OCI-LY3 (cell line): ENCODE results near the gene ZNF516.
A peak's percentile ranks its signal among the peaks of the same experiment; 100 is the strongest.

Source experiments
- H2AFZ ChIP-seq: fragments of 200-600, 300-600 bp; shearing (Covaris generic); 2 replicates; pipeline ENCODE4 v1.6.0; 2014; ENCODE audit warnings: antibody characterized with exemption, low read depth, low read length
- H3K27ac ChIP-seq: fragments of 200-600, 300-600 bp; sonication (generic); 2 replicates; pipeline ENCODE4 v1.5.1; 2014; ENCODE audit warnings: mild to moderate bottlenecking, low read length, moderate library complexity, mixed read lengths
- H3K27me3 ChIP-seq: fragments of 200-600, 300-600 bp; sonication (generic); 2 replicates; pipeline ENCODE4 v1.6.1; 2014; ENCODE audit warnings: low read depth, low read length, mixed read lengths
- H3K36me3 ChIP-seq: fragments of 200-600, 300-600 bp; sonication (generic); replicated peaks from 2 replicates; pipeline ENCODE3; 2014; ENCODE audit warnings: low read depth, low read length, mixed read lengths
- H3K4me1 ChIP-seq: fragments of 300-600, 200-600 bp; sonication (generic); 2 replicates; pipeline ENCODE4 v1.6.1; 2014; ENCODE audit warnings: low read length, mixed read lengths
- H3K4me2 ChIP-seq: fragments of 200-600, 300-600 bp; sonication (generic); 2 replicates; pipeline ENCODE4 v1.6.1; 2014; ENCODE audit warnings: low read length, mixed read lengths
- H3K4me3 ChIP-seq: fragments of 300-600, 200-600 bp; sonication (generic); 2 replicates; pipeline ENCODE4 v1.5.1; 2014; ENCODE audit warnings: antibody characterized with exemption, mild to moderate bottlenecking, low read length, moderate library complexity
- H3K79me2 ChIP-seq: fragments of 300-600, 200-600 bp; shearing (Covaris generic); 2 replicates; pipeline ENCODE4 v1.6.1; 2014; ENCODE audit warnings: mild to moderate bottlenecking, low read length, mixed read lengths
- H3K9ac ChIP-seq: fragments of 300-600, 200-600 bp; shearing (Covaris generic); 2 replicates; pipeline ENCODE4 v1.6.0; 2014; ENCODE audit warnings: mild to moderate bottlenecking, low read length, moderate library complexity
- H3K9me3 ChIP-seq: fragments of 200-600, 300-600 bp; shearing (Covaris generic); 2 replicates; pipeline ENCODE4 v1.6.1; 2014; ENCODE audit warnings: low read length, mixed read lengths; ENCODE audit not compliant: insufficient read depth
- H4K20me1 ChIP-seq: fragments of 200-600, 300-600 bp; sonication (generic); 2 replicates; pipeline ENCODE4 v1.6.1; 2016; ENCODE audit warnings: low read length, mixed read lengths; ENCODE audit not compliant: insufficient read depth
- CTCF ChIP-seq: fragments of 200-600, 300-600 bp; sonication (generic); IDR thresholded peaks from 2 replicates; pipeline ENCODE4 v1.5.1; 2014; ENCODE audit warnings: antibody characterized with exemption, low read length, low read depth
- EZH2phosphoT487 ChIP-seq: fragments of 200-600 bp; shearing (Covaris generic); IDR thresholded peaks from 2 replicates; pipeline ENCODE4 v1.6.1; 2018; ENCODE audit warnings: antibody characterized with exemption, mixed run types, low read depth

Gene ZNF516

DNA sequence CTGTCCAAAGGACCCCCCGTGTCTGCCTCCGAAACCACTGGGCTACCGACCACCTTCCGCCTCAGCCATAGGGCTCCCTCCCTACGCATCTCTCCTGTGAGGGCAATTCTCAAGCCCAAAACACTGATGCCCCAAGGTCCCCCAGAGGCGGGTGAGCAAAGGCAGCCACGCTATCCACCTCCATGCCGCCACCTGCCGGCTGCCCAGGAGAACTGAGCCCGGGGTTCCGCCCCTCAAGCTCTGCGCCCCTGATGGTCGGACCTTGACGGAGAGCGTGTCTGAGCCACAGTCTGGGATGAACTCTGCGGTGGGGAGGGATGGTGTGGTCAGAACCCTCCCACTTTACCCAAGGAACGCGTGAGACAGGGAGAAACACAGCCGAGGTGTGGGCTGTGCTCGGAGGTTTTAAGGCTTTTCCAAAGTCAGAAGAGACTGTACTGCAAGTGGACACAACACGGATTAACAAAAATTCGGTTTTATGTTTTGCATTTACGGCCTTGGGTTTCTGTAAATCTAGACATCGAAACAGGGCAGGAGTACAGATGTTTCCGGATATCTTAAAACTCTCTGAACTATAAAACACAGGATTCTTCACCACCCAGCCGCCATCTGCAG, 114.1 kb downstream of the ZNF516 start:
- no peak for TF ChIP-seq EZH2phosphoT487
- TF ChIP-seq CTCF: peak; percentile 66
- Histone ChIP-seq H4K20me1 (no peaks in the 10 kb centered on the region), H3K9ac (no peak overlapping the region), H3K36me3 (no peaks in the 10 kb centered on the region), H3K27ac (no peak overlapping the region), H2AFZ (no peak overlapping the region), H3K79me2 (no peaks in the 10 kb centered on the region), H3K4me2 (no peak overlapping the region), H3K9me3 (no peaks in the 10 kb centered on the region), H3K27me3 (no peaks in the 10 kb centered on the region), H3K4me3 (no peak overlapping the region), H3K4me1 (no peaks in the 10 kb centered on the region)

DNA sequence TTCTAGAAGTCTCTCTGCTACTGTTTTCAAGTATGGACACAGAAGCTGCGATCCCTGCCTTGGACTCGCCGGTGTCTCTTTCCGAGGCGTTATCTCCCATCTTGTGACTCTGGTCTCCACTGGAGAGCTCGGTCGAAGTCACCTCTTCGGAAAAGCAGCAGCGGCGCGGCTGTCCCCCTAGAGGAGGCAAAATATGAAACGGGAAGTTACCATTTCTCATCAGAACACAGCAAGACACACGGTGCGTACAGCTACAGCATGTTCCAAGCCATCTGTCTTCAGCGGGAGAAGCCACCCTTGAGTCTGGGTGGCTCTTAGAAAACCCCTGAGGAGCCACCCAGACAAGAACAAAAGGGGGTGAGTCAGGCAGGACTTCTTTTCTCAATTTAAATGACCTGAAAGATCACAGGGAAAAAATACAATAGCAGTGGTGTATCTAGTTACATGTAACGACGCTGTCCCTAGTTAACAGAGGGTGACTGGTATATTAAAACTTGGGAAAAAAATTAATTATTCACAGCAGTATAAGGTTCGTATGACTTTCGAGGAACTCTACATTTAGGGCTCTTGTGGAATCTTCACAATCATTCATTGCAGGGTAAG, 114.8 kb downstream of the ZNF516 start:
- Histone ChIP-seq H3K9me3 (no peaks in the 10 kb centered on the region), H3K4me2 (no peak overlapping the region), H3K4me3 (no peak overlapping the region), H3K27me3 (no peaks in the 10 kb centered on the region), H3K4me1 (no peaks in the 10 kb centered on the region), H3K9ac (no peak overlapping the region), H4K20me1 (no peaks in the 10 kb centered on the region), H3K27ac (no peak overlapping the region), H3K36me3 (no peaks in the 10 kb centered on the region), H3K79me2 (no peaks in the 10 kb centered on the region), H2AFZ (no peak overlapping the region)
- TF ChIP-seq CTCF: no peak
- TF ChIP-seq EZH2phosphoT487: no peak

- no peak overlapping the region for H3K9ac ChIP-seq
- no peak overlapping the region for H3K27ac ChIP-seq
- no peak overlapping the region for H2AFZ ChIP-seq
- H3K79me2 ChIP-seq: no peaks in the 10 kb centered on the region
- TF ChIP-seq CTCF (no peak), EZH2phosphoT487 (no peak)
- no peaks in the 10 kb centered on the region for H3K27me3 ChIP-seq
- no peaks in the 10 kb centered on the region for H4K20me1 ChIP-seq
- H3K9me3 ChIP-seq: no peaks in the 10 kb centered on the region
- H3K4me3 ChIP-seq: no peak overlapping the region
- no peak overlapping the region for H3K4me2 ChIP-seq
- H3K4me1 ChIP-seq: peaks cover 4% of the 10 kb centered on the region
- H3K36me3 ChIP-seq: no peaks in the 10 kb centered on the region
These were observed 115.6 kb downstream of the ZNF516 start for GRCh38 chr18:76379226-76380126.
